HG03025 (cell line): ENCODE measurements around the gene PLEKHG7.

ENCODE experiments used
- ATAC-seq: cut with Tn5 transposase; IDR thresholded peaks from one replicate; pipeline ENCODE4 v1.9.1; 2021; ENCODE audit warnings: mild to moderate bottlenecking, moderate library complexity; ENCODE audit not compliant: unreplicated experiment, low FRiP score

PLEKHG7 gene

DNA sequence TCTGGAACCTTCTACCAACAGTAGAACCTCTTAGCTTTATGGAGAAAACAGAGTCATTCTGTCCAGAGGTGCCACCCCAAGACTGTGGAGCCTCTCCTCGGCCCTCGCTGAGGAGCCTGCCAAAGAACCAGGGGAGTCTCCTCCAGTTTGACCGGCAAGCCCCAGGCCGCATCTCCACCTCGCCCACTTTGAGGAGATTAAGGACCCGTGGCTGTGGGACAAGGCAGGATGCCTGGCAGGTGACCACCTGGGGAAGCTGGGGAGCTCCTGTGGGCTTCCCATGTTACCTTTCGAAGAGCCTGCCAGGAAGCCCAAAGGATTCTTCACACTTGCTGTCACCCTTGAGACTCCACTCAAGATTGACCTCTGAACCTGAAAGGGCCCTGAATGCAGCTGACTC, 3.8 kb downstream of the PLEKHG7 start:
- no peak for ATAC-seq

DNA sequence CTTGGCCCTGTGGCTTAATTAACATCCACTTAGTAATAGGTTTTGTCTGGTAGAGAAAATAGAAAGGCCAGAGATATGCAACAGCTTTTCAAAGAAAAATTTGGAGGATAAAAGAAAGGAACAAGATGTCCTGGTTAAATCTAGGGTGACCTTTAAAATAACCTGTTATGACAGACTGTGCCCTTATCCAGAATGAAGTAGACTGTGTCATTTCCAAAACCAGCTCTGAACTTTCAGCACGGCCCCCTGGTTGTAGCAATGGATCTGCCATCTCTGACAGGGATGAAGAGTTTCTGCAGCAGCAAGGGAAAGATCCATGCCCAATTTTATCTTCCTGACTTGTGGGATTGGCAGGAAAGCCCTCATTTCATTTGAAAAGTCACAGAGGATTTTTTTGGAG, 5.1 kb downstream of the PLEKHG7 start:
- no peak for ATAC-seq

DNA sequence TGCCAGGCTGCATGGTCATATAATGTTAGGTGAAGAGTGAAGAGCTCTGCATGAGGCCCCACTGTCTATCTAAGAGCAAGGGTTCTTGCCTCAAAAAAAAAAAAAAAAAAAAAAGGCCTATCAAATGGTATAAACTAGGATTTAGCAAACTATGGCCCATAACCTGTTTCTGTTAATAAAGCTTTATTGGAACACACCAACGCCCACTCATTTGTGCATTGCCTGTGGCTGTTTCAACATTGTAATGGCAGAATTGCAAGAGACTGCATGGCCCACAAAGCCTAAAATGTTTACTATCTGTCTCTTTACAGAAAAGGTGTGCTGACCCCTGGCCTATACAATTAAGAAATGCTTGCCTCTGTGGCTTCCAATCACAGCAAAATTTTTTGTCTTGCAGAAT, 12.8 kb downstream of the PLEKHG7 start:
- ATAC-seq = no peak

DNA sequence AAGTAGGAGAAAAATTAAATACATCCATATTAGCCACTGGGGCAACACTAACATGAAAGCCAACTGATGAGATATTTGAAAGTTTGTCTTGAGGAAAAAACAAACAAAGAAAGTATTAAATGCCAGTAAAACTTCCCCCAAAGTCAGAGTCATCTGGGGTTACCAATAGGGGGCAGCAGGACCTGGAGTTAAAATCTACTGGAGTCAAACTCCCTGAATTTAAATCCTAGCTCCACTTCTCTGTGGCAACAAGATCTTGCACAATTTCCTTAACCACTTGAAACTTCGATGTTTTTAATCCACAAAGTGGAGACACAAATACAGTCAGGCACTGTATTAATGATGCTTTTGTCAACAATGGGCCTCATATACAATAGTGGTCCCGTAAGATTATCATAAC, 14.4 kb downstream of the PLEKHG7 start:
- no peak for ATAC-seq

DNA sequence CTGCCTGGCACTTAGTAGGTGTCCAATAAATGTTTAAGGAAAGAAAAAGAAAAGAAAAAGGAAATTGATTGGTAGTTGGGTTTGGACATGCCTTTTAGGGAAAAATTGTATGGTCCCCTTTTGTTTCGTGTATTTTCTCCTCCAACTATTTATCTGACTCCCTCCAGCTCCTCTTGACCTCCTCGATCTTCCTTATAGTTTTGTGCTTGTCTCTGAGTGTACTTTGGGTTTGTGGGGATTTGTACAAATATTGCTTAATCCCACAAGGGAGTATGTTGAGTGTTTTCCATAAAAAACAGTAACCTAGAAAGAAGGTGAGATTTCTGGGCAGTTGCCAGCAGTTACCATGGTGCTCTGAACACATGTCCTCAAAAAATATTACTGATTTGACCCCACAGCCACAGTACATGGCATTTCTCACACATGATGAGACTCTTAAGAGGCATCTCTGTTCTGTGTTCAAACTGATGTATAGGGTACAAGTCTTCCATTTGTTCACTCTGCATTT, 15.7 kb downstream of the PLEKHG7 start:
- ATAC-seq = no peak

DNA sequence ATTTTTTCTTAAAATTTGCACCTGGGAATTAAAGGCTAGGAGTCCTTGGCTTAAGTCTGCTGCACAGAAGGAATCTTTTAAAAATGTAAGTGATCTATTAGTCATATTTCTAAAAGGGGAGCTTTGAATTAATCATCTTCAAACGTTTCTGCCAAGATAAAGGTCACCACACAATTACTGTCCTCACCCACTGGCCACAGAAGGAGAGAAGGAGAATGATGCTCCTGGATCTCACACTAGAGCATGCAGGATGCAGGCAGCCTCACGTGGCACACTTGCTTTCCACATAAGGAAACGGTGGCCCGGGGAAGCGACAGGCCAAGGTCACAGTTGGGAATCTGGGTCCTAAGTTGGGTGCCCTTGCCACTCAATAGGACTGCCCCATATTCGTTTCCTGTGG, 16.9 kb downstream of the PLEKHG7 start:
- no peak for ATAC-seq

DNA sequence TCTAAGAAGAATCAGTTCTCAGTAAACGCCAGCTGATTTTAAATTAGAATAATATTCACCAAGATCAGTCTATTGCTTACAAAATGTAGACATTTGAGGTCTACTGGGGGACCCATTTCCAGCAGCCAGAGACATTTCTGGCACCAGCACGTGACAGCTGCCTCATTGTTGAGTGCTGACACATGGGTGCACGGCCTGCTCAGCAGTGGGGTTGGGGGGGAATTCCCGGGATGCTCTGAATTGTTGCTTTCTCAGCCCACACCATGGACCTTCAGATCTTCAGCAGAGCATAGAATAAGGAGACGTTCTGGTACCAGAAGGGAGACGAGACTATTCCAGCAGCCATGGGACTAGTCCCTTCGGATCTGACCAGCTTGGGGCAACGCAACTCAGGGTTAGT, 18.3 kb downstream of the PLEKHG7 start:
- no peak for ATAC-seq

DNA sequence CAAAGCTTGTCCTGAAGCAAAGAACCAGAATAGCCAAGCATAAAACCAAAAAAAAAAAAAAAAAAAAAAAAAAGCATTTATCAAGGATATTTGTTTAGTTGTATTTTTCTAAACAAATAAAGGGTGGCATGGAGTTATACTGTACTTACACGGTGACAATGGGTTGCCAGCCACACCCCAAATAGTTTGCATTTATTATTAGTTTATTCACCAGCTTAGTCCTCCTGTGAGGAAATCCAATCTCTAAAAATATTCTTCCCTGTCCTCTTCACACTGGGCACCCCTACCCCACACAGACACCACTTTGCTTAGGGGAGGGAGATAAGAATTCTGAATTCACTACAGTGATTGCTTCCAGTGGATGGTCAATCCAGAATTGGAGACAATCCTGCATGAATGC, 18.9 kb downstream of the PLEKHG7 start:
- no peak for ATAC-seq

DNA sequence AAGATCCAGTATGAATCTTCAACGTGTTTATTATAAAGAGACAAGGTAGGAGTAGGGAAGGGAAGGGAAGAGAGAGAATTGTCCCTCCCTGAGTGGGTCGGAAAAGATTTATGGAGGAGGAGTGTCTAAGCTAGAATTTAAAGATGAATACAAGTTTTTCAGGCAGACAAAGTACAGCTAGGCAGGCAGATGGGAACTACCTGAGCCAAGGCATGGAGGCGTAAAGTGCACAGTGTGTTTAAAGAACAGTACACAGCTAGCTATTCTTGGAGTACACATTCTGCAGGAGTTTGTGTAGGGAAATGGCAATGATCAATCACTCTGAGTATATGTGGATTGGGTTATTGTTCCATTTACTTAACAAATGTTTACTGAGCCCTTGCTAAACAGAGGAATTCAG, 20.1 kb downstream of the PLEKHG7 start:
- ATAC-seq = no peak

DNA sequence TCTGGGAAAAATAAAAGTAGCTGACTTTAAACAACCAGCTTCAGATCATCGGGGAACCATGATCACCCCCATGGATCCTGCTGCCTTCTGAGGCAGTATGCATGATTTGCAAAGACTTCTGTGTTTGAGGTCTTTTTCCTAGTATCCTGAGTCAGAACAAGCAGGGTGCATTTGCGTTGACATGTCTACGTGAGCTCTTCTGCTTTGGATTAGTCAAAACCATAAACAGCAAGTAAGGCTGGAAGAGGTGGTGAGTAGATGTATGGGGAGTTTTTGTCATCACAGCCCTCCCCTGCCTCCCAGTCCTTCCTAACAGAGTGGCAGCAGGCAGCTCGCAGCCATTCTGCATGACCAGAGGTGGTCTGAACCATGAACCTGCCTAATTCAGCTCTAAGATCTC, 24.1 kb downstream of the PLEKHG7 start:
- ATAC-seq = no peak

DNA sequence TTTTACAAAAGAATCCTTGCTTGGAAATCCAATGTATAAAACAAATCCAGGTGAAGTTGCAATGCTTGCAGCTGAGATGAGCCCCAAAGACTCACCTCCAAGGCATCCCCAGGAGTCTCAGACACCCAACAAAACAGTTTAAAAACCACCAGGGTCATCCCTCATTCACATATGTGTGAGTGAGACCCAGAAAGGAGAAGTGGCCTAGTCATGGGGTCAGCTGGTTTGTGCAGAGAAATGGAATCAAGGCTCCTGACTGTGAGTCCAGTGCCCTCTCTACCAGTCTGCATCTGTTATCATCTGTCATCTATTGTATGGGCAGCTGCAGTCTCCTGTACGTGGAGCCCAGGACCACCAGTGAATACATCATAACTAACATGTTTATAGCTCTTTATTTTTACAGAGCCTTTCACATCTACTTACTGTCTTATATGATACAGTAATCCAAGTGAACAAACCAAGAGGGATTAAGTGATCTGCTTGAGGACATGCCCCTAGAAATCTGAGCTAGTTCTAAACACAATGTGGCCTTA, 27.1 kb downstream of the PLEKHG7 start:
- ATAC-seq = no peak

DNA sequence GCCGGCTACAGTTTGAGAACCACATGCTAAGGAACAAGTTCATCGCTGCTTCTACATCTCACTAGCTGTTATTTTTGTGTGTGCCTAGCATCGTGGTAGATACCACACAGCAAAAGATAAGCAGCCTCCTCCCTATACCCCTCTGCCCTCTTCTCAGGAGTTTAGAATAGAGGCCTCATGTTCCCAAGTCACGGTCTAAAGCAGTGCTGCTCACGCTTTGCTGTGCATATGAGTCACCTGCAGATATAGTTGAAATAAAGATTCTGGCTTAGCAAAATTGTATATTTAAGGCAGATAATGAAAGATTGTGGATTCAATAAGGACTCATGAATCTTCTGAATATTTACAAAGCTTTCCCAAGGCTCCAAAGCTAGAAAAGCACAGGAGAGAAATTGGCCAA, 28.0 kb downstream of the PLEKHG7 start:
- ATAC-seq = no peak

DNA sequence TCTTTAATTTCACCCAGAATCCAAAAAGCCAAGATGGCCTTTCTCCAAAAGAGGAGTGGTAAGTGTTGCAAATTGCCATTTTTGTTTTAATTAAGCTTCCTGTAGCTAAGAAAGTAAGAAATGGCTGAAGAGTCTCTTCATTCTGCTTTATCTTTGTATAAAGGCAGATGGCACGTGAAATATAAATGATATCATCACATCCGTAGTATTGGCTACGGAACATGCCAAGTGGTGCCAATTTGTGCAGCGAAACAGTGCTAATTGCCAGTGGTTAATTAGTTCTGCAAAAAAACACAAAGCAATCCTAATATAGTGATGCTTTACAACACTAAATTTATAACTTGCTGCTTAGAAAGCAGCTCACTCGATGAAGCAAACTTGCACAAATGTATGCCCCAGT, 29.4 kb downstream of the PLEKHG7 start:
- no peak for ATAC-seq

DNA sequence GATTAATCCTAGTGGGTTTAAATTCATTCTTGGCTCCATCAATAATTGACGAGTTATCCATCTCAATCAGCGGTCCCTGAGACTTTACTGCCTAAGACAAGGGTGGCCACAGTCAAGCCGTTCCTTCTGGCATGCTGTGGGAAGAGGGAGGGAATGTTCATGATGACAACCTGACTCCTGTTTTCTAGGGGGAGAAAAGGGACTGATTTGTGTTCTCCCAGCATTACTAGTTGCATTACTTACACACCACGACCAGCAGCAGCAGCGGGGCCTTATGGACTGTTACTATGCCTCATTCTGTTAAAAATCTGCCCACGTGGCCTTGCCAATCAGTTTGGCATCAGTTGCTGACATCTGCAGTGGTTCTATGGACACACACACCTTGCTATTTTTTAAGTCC, 29.9 kb downstream of the PLEKHG7 start:
- ATAC-seq = no peak

DNA sequence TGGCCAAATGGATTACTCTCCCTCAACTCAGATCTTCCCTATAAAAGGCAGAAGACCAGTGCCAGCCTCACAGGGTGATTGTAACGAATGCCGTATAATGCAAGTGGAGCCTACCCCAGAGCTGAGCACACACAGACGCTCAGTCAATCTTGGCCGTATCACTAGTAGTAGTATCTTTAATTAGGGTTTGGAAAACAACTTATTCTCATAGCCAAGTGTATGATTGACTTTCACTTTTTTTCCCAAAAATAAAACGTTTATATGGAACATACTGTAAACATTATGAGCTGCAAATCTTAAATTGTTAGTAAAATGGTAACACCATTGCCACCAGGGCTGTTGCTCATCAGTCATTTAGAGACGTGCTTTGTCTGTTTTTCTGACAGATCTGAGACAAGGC, 30.4 kb downstream of the PLEKHG7 start:
- ATAC-seq = no peak

DNA sequence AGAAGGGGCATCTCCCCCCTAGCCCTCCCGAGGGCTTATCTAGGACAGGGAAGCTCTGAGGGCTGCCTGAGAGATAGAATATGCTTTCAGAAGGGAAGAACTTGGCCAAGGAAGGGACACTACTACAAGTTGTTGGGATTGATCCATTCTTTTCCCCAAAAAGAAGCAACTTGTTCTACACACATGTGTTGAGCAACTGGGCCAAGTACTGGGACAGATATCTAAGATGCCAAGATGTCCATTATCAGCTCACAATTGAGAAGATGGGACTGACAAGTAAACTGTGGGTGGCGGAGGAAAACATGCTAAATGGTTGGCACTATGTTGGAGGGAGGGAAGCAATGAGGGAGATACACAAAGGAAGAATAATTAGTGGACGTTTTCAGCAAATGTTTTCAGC, 30.9 kb downstream of the PLEKHG7 start:
- no peak for ATAC-seq

DNA sequence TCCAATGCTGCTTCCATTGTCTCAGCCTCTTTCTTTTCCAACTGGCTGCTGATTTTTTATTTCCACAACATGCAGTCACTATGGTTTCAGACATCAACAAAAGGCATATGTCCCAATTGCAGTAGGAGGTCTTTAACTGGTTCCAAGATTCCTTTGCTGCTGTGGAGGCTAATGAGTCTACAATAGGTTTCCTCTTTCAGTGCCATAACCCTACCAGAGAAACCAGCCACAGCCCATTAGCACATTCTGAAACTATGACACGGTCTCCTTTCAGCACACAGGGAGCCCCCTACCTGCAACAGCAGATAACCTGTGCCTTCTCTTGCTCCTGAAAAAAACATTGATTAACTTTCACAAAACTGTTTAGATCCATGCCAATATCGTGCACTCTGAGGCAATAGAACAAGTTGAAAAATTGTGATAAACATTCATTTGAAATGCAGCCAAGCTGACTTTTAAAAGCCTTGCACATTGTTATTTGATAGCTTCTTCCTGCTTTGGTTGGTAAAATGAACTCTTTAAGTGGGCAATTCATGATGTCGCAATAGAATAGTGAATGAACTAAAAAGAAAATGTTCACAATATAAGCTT, 32.4 kb downstream of the PLEKHG7 start:
- no peak for ATAC-seq

DNA sequence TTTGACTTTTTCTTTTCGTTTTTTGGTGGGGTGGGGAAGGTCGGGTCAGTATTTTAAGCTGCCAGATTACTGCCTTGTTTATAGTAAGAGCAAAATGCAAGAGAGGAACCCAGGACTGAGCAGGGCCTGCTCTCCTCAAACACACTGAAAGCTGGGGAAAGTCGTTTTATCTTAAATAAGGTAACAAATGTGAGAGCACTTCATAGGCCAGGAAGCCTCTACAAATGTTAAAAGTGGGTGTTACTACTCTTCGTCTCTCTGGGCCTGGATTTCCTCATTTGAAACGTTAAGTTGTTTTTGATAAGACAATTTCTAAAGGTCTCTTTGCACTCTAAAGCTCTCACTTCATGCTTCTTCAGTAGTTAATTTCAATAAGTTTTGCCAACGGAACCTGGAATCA, 33.8 kb downstream of the PLEKHG7 start:
- no peak for ATAC-seq

DNA sequence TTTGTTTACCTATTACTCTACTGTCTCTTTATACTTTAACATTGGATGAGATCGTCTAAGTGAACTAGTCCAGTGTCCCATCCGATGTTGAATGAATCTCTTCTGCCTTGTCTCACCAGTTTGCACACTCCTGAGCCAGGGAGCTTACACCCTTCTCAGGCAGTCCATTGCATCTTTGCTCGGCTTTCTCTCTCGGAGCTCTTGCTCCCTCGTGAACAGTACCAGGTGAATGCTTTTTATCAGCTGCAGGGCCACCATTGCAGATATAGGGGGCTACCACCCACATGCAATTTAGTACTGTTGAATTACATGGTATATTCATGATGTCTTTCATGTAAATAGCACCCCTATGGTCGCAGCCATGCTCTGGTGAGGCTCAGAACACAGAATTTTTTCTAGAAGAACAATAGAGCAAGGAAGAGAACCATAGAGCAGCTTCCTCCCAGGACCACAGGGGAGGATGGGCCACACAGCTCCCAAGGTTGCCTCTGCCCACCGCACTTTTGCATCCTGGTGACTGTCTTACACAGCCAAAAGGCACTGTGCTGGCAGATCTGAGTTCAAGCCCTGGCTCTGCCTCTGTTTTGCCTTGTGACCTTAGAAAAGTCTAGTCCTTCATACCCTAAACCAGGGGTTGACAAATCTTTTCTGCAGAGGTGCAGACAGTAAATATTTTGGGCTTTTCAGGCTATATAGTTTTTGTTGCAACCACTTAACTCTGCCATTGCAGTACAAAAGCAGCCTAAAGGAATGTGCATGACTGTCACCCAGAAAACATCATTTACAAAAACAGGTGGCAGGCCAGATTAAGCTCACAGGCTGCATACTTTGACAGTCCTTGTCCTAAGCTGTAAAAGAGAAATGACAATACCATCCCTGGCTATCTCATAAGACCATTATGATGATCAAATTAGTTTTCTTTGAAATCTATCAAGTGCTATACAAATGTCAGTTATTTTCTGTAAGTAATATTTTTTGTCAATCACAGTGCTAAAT, 35.4 kb downstream of the PLEKHG7 start:
- no peak for ATAC-seq

DNA sequence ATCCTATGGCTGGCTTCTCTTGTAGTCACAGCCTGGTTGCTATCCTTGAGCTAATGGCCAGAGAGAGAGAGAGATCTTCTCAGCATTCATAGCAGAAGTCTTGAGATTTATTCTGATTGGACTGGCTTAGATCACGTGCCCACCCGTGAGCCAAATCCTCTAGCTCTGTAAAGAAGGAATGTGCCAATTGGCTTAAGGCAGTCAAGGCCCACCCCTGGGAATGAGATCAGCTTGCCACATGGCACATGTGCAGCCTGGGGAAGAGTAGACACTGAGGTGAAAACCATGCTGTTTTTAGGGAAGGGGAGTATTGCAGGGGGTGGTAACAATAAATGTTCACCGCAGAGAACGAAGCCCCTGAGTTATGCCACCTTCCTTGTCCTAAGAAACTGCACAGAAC, 36.3 kb downstream of the PLEKHG7 start:
- ATAC-seq = no peak

DNA sequence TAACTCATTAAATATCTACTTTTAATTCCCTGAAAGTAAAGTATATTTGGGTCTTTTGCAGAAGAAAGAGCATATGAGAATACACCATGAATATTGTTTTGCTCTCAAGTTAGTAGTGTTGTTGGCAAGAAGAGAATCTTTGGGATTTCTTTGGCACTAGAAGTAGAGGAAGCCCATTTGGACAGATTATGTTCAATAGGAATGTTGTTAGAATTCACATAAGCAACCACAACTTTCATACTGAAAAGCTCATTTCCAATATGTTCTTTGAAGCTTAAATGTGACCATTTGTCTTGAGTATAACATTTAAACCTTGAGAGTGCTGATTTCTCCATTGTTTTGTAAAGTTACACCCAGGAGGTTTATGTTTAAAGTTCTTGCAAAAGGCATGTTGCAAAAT, 37.6 kb downstream of the PLEKHG7 start:
- no peak for ATAC-seq

DNA sequence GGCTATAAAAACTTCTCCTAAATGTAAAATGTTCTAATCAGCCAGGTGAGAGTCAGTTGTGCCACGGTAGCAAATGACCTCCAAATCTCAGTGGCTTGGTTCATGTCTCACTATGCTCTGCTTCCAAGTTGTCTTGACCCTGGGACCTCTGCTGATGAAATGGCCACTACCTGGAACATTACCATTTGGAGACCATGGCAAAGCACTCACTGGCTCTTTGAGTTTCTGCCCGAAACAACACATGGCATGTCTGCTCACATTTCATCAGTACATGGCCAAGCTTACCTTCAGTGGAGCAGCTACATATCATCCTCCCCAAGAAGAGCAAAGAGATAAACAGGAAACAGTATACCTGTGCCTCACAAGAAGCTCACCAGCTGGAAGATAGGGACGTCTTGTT, 40.2 kb downstream of the PLEKHG7 start:
- ATAC-seq = no peak
